K562 (cell line): ENCODE data around the gene EMX2. TPM values are rescaled to one million over a fixed set of nuclear protein-coding genes. Genes with fewer than 3 reads are reported as not detected.

ENCODE experiments used
- ATAC-seq: fragments of 200-7000 bp; cut with Tn5 transposase; 3 replicates; pipeline ENCODE4 v1.9.1; 2020; ENCODE audit warnings: moderate library complexity
- BruUV-seq: library from RNA; stranded (reverse); fragments of 400-500 nt; replicated peaks from 2 replicates; lab custom pipeline; 2021; lab: Mats Ljungman, UMichigan
- CTCF ChIA-PET: fragments of 300-600 bp; formaldehyde crosslinking; extraction: SDS; loops from one replicate; lab custom pipeline; 2021; ENCODE audit warnings: low intra/inter-chr PET ratio; lab: Yijun Ruan, JAX
- POLR2A ChIA-PET: fragments of 300-600, 350-650 bp; sonication (Branson Sonifier 250); formaldehyde crosslinking; extraction: SDS; loops from one replicate; lab custom pipeline; 2021; ENCODE audit warnings: antibody characterized with exemption, inconsistent platforms; lab: Yijun Ruan, JAX
- DNase-seq, 4 experiments: peaks; one replicate each; pipeline versions ENCODE4 v3.0.0 to v3.0.0-alpha.2; 2011 to 2018; ENCODE audit warnings: low spot score in 3 of 4, mixed read lengths in 3 of 4; ENCODE audit errors: extremely low read depth in 1 of 4
- FAIRE-seq: peaks from 2 replicates; lab custom pipeline; 2011; peaks lifted over from hg19 to GRCh38; lab: Jason Lieb, UNC
- H2AFZ ChIP-seq: 2 replicates; pipeline ENCODE4 v1.6.0; 2011; ENCODE audit warnings: low read depth, low read length, control low read depth, inconsistent platforms
- H3K27ac ChIP-seq: fragments of 200-600 bp; 3 replicates; pipeline ENCODE4 v1.8.0; 2011; ENCODE audit warnings: low read depth, mild to moderate bottlenecking, control low read depth, inconsistent platforms, low read length, moderate library complexity, mixed read lengths; ENCODE audit errors: extremely low read depth
- H3K27me3 ChIP-seq, 2 experiments: fragments of 300-600 bp in 1 of 2; 2 replicates in 1 of 2; 3 replicates in 1 of 2; pipeline versions ENCODE4 v1.6.0 to v1.8.0; 2011; ENCODE audit warnings: inconsistent platforms in 2 of 2, low read length in 2 of 2, mild to moderate bottlenecking in 1 of 2, mixed read lengths in 1 of 2, moderate library complexity in 1 of 2; ENCODE audit not compliant: control insufficient read depth in 2 of 2, insufficient read depth in 2 of 2
- H3K36me3 ChIP-seq: fragments of 300-600 bp; 3 replicates; pipeline ENCODE4 v1.8.0; 2011; ENCODE audit warnings: mild to moderate bottlenecking, low read length, inconsistent platforms; ENCODE audit not compliant: control insufficient read depth, insufficient read depth
- H3K4me1 ChIP-seq, 2 experiments: fragments of 200-600 bp in 1 of 2; replicated peaks in 1 of 2; 2 replicates in 1 of 2; 3 replicates in 1 of 2; pipeline versions ENCODE4 v1.5.1 to v1.8.0; 2011; ENCODE audit warnings: inconsistent platforms in 2 of 2, low read length in 2 of 2, mild to moderate bottlenecking in 1 of 2, mixed read lengths in 1 of 2, moderate library complexity in 1 of 2; ENCODE audit not compliant: control insufficient read depth in 2 of 2, insufficient read depth in 2 of 2
- H3K4me2 ChIP-seq: 2 replicates; pipeline ENCODE4 v1.6.1; 2011; ENCODE audit warnings: low read length, control low read depth, inconsistent platforms, mixed read lengths; ENCODE audit not compliant: insufficient read depth
- H3K4me3 ChIP-seq: fragments of 200-600 bp; sonication (generic), shearing (Covaris generic); 2 replicates; pipeline ENCODE4 v1.5.1; 2016; ENCODE audit warnings: control low read depth, inconsistent platforms
- H3K79me2 ChIP-seq: fragments of 200-600 bp; 3 replicates; pipeline ENCODE4 v1.8.0; 2011; ENCODE audit warnings: low read length, inconsistent platforms; ENCODE audit not compliant: control insufficient read depth, insufficient read depth
- H3K9ac ChIP-seq, 2 experiments: 2 replicates each; pipeline versions ENCODE4 v1.6.0 to v1.6.1; 2011; ENCODE audit warnings: low read depth in 2 of 2, low read length in 2 of 2, control low read depth in 1 of 2, inconsistent platforms in 1 of 2, mild to moderate bottlenecking in 1 of 2, mixed read lengths in 1 of 2; ENCODE audit not compliant: insufficient read depth in 1 of 2
- H3K9me1 ChIP-seq: one replicate; pipeline ENCODE4 v1.6.0; 2011; ENCODE audit warnings: inconsistent platforms, mild to moderate bottlenecking, low read length, moderate library complexity; ENCODE audit not compliant: control insufficient read depth, insufficient read depth
- H3K9me3 ChIP-seq: replicated peaks from 2 replicates; pipeline ENCODE4 v1.5.1; 2011; ENCODE audit warnings: low read depth, low read length, inconsistent platforms; ENCODE audit not compliant: control insufficient read depth, insufficient read depth
- H4K20me1 ChIP-seq: replicated peaks from 2 replicates; pipeline ENCODE4 v1.6.1; 2011; ENCODE audit warnings: low read length, inconsistent platforms, mixed read lengths; ENCODE audit not compliant: control insufficient read depth, insufficient read depth
- CEBPG ChIP-seq, 3 experiments: fragments of 200-800 bp in 1 of 3; sonication (Bioruptor generic) in 1 of 3; sonication (generic) in 1 of 3; formaldehyde crosslinking in 1 of 3; IDR thresholded peaks in 2 of 3; conservative IDR thresholded peaks in 1 of 3; 2 replicates each; pipeline versions ENCODE4 v1.6.1 to v1.8.0; 2016 to 2022; ENCODE audit warnings: missing compliant biosample characterization in 2 of 3, missing genetic modification characterization in 2 of 3, mild to moderate bottlenecking in 1 of 3, missing genetic modification reagents in 1 of 3
- CHD4 ChIP-seq: fragments of 200-600 bp; sonication (generic); IDR thresholded peaks from 3 replicates; pipeline ENCODE4 v1.6.1; 2012; ENCODE audit warnings: low read depth, mild to moderate bottlenecking, mixed read lengths, low read length, inconsistent platforms; ENCODE audit not compliant: insufficient read depth, insufficient replicate concordance, poor library complexity, severe bottlenecking
- FOXA1 ChIP-seq: fragments of 450-650 bp; IDR thresholded peaks from 2 replicates; pipeline ENCODE4 v1.6.1; 2016; ENCODE audit warnings: mild to moderate bottlenecking, borderline replicate concordance
- FOXK1 ChIP-seq: sonication (generic); formaldehyde crosslinking; IDR thresholded peaks from 2 replicates; pipeline ENCODE4 v1.8.0; 2022; ENCODE audit warnings: missing genetic modification reagents, mild to moderate bottlenecking, borderline replicate concordance
- GATA2 ChIP-seq: sonication (generic); formaldehyde crosslinking; IDR thresholded peaks from 2 replicates; pipeline ENCODE4 v1.4.0; 2020; ENCODE audit warnings: mild to moderate bottlenecking, missing genetic modification reagents
- PCBP2 ChIP-seq: fragments of 200-400 bp; formaldehyde crosslinking; IDR thresholded peaks from 2 replicates; pipeline ENCODE4 v1.6.1; 2018; ENCODE audit warnings: low read length, low read depth, mild to moderate bottlenecking, moderate library complexity; ENCODE audit not compliant: poor library complexity, severe bottlenecking
- RNF2 ChIP-seq: sonication (generic); IDR thresholded peaks from 2 replicates; pipeline ENCODE4 v1.6.1; 2016
- WHSC1 ChIP-seq: IDR thresholded peaks from one replicate; pipeline ENCODE4 v1.6.1; 2012; ENCODE audit warnings: low read length, control low read depth, inconsistent platforms
- ZNF644 ChIP-seq: fragments of 200-800 bp; sonication (Bioruptor generic); IDR thresholded peaks from 2 replicates; pipeline ENCODE4 v1.6.1; 2016; ENCODE audit warnings: low read depth, missing genetic modification characterization, missing compliant biosample characterization
- WGBS: fragments of 100-300 bp; shearing (Covaris generic); methylation state at CpG from one replicate; pipeline ENCODE4 v1.1.6; 2016; ENCODE audit warnings: low coverage, mixed read lengths; ENCODE audit not compliant: insufficient coverage; ENCODE audit errors: missing lambda C conversion rate; 5-methylcytosine and 5-hydroxymethylcytosine counted together
- in situ Hi-C: fragments of 300-500 bp; cut with MboI; formaldehyde crosslinking; loops from 4 replicates; pipeline ENCODE4 v1.15.0; 2018; ENCODE audit warnings: inconsistent platforms, mixed read lengths
- intact Hi-C: fragments of 100-400 bp; cut with micrococcal nuclease; formaldehyde crosslinking; loops from 2 replicates; pipeline ENCODE4 v1.14.2; 2022
- polyA plus RNA-seq, 8 experiments: library from polyadenylated mRNA; depleted of rRNA in 4 of 8; stranded (reverse) in 5 of 8; unstranded in 3 of 8; fragments of >200 nt; fragmentation: Nextera tagmentation in 2 of 8; fragmentation: Illumina TruSeq in 1 of 8; extraction: Ambion mirVana in 2 of 8; extraction: Trizol in 1 of 8; gene quantifications; 2 replicates each; pipeline versions ENCODE4 v1.2.1 to v1.2.3, GENCODE V29; 2011 to 2014; ENCODE audit warnings: inconsistent platforms in 1 of 8, missing spikeins in 1 of 8
- total RNA-seq, 7 experiments: library from RNA; depleted of rRNA in 6 of 7; stranded (reverse); fragments of >200 nt in 6 of 7; fragmentation: Illumina TruSeq in 2 of 7; extraction: Trizol in 2 of 7; gene quantifications; 2 replicates each; pipeline versions ENCODE4 v1.2.1 to v1.2.3, GENCODE V29; 2011 to 2021; ENCODE audit warnings: low replicate concordance in 1 of 7
- TF ChIP-seq, protein P1 (sequence below): fragments of 450-650 bp; IDR thresholded peaks from 2 replicates; pipeline ENCODE4 v1.6.1; 2016; ENCODE audit warnings: missing biosample characterization, missing genetic modification characterization
- TF ChIP-seq, protein P2 (sequence below): sonication (generic); IDR thresholded peaks from 2 replicates; pipeline ENCODE4 v1.6.1; 2016
- TF ChIP-seq, protein P3 (sequence below): fragments of 450-650 bp; conservative IDR thresholded peaks from 2 replicates; pipeline ENCODE4 v1.6.1; 2016; ENCODE audit warnings: missing genetic modification characterization, low read depth, mild to moderate bottlenecking, control low read depth, missing compliant biosample characterization
- TF ChIP-seq, protein P4 (sequence below): IDR thresholded peaks from 3 replicates; pipeline ENCODE4 v1.6.1; 2011; ENCODE audit warnings: borderline replicate concordance, mild to moderate bottlenecking, moderate library complexity; ENCODE audit not compliant: insufficient read length; ENCODE audit errors: extremely low read depth

The EMX2 gene
- total and polyA plus RNA-seq, 9 of the 15 experiments (the other 6 are each of a cell fraction or from before 2014, with no cell fraction given): not detected

DNA sequence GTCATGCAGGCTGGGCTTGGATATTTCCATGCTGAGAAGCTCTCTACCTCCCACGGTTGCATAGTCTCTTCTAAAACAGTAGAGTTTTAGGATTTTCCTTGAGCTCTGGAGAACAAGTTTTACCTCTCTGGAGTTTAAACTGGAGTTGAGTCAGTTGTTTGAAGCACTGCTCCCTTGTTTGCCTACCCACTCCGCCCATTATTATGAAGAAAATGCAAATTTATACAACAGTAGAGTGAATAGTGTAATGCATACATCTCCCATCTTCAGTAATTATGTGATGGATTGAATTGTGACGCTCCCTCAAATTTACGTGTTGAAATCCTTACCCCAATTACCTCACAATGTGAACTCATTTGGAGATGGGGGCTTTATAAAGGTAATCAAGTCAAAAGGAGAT lies 17.2 kb downstream of the EMX2 start:
- BruUV-seq: no TSS peak
- Histone ChIP-seq H3K9ac (no peak overlapping the region), H3K9me1 (no peaks in the 10 kb centered on the region), H3K9me3 (no peaks in the 10 kb centered on the region), H2AFZ (no peak overlapping the region), H4K20me1 (no peaks in the 10 kb centered on the region), H3K4me1 (no peaks in the 10 kb centered on the region), H3K4me3 (no peak overlapping the region), H3K4me2 (no peak overlapping the region), H3K27ac (no peak overlapping the region), H3K36me3 (no peaks in the 10 kb centered on the region), H3K27me3 (peaks cover 0 to 16% of the 10 kb centered on the region in 2 experiments; a peak in 2 of 5 replicates), H3K79me2 (no peaks in the 10 kb centered on the region)
- in situ Hi-C loops (no loop called here), intact Hi-C loops (no loop called here)
- DNase-seq: no peak
- no peak for ATAC-seq
- no peak for TF ChIP-seq CHD4
- no peak for TF ChIP-seq FOXA1
- TF ChIP-seq, protein P1, sequence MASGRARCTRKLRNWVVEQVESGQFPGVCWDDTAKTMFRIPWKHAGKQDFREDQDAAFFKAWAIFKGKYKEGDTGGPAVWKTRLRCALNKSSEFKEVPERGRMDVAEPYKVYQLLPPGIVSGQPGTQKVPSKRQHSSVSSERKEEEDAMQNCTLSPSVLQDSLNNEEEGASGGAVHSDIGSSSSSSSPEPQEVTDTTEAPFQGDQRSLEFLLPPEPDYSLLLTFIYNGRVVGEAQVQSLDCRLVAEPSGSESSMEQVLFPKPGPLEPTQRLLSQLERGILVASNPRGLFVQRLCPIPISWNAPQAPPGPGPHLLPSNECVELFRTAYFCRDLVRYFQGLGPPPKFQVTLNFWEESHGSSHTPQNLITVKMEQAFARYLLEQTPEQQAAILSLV (tag): no peak
- no peak for TF ChIP-seq FOXK1 (CRISPR knock-in tag)
- TF ChIP-seq ZNF644 (tag): no peak
- TF ChIP-seq CEBPG (CRISPR knock-in tag; IDR thresholded peaks at IDR 0.05): no peak
- no peak for TF ChIP-seq CEBPG (tag; conservative IDR thresholded peaks at IDR 0.05 in 1 of 2, IDR thresholded peaks at IDR 0.05 in 1 of 2)
- TF ChIP-seq, protein P2, sequence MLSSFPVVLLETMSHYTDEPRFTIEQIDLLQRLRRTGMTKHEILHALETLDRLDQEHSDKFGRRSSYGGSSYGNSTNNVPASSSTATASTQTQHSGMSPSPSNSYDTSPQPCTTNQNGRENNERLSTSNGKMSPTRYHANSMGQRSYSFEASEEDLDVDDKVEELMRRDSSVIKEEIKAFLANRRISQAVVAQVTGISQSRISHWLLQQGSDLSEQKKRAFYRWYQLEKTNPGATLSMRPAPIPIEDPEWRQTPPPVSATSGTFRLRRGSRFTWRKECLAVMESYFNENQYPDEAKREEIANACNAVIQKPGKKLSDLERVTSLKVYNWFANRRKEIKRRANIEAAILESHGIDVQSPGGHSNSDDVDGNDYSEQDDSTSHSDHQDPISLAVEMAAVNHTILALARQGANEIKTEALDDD: no peak
- TF ChIP-seq, protein P3, sequence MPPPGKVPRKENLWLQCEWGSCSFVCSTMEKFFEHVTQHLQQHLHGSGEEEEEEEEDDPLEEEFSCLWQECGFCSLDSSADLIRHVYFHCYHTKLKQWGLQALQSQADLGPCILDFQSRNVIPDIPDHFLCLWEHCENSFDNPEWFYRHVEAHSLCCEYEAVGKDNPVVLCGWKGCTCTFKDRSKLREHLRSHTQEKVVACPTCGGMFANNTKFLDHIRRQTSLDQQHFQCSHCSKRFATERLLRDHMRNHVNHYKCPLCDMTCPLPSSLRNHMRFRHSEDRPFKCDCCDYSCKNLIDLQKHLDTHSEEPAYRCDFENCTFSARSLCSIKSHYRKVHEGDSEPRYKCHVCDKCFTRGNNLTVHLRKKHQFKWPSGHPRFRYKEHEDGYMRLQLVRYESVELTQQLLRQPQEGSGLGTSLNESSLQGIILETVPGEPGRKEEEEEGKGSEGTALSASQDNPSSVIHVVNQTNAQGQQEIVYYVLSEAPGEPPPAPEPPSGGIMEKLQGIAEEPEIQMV (tag): no peak
- no peak for TF ChIP-seq GATA2 (CRISPR knock-in tag)
- no peak for TF ChIP-seq PCBP2
- TF ChIP-seq WHSC1: no peak
- no peak for TF ChIP-seq RNF2
- TF ChIP-seq, protein P4, sequence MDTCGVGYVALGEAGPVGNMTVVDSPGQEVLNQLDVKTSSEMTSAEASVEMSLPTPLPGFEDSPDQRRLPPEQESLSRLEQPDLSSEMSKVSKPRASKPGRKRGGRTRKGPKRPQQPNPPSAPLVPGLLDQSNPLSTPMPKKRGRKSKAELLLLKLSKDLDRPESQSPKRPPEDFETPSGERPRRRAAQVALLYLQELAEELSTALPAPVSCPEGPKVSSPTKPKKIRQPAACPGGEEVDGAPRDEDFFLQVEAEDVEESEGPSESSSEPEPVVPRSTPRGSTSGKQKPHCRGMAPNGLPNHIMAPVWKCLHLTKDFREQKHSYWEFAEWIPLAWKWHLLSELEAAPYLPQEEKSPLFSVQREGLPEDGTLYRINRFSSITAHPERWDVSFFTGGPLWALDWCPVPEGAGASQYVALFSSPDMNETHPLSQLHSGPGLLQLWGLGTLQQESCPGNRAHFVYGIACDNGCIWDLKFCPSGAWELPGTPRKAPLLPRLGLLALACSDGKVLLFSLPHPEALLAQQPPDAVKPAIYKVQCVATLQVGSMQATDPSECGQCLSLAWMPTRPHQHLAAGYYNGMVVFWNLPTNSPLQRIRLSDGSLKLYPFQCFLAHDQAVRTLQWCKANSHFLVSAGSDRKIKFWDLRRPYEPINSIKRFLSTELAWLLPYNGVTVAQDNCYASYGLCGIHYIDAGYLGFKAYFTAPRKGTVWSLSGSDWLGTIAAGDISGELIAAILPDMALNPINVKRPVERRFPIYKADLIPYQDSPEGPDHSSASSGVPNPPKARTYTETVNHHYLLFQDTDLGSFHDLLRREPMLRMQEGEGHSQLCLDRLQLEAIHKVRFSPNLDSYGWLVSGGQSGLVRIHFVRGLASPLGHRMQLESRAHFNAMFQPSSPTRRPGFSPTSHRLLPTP: no peak
- CTCF ChIA-PET: no interaction called here
- POLR2A ChIA-PET: no interaction called here
- no peak for FAIRE-seq
- WGBS: 0% methylated on average over 3 of the region's 4 CpGs
